ENCODE data around the gene AUH. TPM values are rescaled to one million over a fixed set of nuclear protein-coding genes. Genes with fewer than 3 reads are reported as not detected.

AUH gene
- total RNA-seq, 2 donors from 2014 or later = 30.4 to 36.0 TPM

DNA sequence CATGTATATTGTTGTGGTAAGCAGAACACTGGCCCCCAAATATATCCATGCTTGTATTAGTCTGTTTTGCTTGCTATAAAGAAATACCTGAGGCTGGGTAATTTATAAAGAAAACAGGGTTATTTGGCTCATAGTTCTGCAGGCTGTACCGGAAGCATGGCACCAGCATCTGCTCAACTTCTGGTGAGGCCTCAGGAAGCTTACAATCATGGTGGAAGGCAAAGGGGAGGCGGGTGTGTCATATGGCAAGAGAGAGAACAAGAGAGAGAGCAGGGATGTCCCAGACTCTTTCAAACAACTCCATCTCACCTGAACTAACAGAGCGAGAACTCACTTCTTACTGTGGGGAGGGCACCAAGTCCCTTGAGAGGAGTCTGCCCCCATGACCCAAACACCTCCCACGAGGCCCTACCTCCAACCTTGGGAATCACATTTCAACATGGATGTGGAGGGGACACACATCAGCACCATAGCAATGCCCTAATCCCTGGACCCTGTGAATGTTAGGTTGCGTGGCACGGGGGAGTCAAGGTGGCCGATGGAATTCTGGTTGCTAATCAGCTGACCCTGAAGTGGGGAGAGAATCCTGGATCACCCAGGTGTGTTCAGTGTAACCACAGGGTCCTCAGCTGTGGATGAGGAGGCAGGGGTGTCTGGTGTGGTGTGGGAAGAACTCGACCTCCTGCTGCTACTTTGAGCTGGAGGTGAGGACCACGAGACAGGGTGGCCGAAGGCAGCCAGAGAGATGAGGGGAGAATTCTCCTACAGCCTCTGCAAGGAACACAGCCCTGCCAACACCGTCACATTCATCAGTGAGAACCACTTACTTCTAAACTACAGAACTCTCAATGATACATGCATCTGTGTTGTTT lies 172.8 kb downstream of the AUH start:
- no peak for DNase-seq
- no peak for ATAC-seq
- intact Hi-C loops (cut with DNase I, micrococcal nuclease) = no loop called here

DNA sequence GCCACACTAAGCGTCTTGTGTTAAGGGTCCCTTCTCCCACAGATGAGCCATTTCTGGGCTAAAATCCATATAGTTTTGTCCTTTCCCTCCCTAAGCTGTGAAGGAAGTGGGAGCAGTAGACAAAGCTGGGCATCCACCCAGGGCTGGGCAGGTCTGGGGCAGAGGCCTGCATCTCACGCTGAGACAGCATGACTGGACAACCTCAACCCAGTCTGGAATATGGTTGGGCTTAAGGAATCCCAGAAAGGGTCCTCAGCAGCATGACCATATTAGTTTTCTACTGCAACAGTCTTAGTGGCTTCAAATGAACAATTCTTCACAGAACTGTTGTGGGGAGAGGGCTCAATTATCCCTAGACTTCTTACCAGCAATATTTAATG lies 173.8 kb downstream of the AUH start:
- ATAC-seq (peak; percentile 31), DNase-seq (no peak)
- intact Hi-C loops (cut with DNase I, micrococcal nuclease) = no loop called here

DNA sequence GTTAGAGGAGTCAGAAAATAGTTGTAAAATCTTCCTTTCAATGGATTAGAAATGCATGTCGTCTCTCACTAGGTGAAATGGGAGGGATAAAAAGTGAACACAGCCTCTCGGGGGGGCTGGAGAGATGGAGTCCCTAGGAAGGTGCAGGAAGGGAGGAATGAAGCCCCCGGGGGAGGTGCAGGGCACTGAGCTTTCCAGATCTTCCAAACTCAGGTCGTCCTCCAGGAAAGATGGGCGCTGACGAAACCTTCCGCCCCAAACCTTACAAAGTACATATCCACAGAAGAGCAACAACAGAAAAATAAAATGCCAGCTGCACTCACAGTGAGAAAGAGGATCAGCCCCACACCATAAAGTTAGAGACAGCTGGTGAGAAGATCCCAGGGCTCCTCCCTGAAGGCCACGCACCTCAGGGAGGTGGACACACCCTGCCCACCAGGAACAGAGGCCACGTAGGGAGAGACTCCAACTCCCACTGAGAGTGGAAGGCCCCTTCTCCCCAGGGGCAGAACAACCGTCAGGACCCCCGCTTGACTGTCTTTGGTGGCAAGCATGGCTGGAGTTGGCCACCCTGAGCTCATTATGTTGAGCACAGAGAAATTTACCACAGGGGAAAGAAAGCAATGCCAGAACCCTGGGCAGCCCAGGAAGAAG lies 174.3 kb downstream of the AUH start:
- intact Hi-C loops (cut with DNase I, micrococcal nuclease) = no loop called here
- ATAC-seq (peak; percentile 55), DNase-seq (no peak)

DNA sequence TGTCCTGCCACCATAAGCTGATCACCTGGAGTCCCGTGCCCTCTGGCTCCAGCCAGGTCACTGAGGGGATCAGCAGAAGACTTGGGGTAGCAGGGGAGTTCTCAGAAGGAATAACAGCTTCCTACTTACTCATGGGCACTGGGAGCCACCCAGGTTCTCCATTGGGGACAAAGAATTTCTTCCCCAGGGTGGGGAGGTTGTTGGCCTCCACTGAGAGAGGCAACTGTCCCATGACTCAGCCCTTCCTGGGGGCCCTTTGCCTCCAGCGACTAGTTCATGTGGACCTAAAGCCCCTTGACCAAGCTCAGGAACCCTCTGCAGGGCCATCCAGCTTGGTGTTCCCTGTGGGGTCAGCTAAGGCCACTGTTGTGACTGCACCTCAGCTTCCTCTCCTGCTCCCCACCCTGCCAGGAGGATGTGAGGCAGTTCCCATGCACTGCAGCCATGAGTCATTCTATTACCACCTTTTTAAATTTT lies 175.0 kb downstream of the AUH start:
- intact Hi-C loops (cut with DNase I, micrococcal nuclease) = no loop called here
- no peak for DNase-seq
- ATAC-seq = peak; percentile 33

DNA sequence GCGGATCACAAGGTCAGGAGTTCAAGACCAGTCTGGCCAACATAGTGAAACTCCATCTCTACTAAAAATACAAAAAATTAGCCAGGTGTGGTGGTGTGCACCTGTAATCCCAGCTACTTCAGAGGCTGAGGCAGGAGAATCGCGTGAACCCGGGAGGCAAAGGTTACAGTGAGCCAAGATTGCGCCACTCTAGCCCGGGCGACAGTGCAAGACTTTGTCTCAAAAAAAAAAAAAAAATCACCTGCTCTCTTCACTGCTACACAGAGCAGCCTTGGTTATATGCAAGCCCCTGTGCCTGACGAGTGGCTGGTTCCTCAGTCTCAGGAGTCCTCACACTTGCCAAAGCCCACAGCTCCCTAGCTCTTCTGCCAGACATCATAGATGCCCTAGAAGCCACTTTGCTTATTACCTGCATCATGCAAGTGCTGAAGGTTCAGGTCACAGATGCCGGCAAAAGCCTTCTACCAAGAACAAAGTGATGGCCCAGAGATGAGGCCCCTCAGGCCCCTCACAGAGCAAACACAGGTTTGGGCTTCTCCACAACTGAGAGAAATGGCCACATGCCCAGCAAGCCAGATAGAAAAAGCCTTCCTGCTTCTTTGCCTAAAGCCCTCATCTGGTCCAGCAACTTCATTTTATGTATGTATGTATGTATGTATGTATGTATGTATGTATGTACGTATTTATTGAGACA lies 176.4 kb downstream of the AUH start:
- ATAC-seq (no peak), DNase-seq (no peak)
- intact Hi-C loops (cut with DNase I, micrococcal nuclease) = no loop called here

DNA sequence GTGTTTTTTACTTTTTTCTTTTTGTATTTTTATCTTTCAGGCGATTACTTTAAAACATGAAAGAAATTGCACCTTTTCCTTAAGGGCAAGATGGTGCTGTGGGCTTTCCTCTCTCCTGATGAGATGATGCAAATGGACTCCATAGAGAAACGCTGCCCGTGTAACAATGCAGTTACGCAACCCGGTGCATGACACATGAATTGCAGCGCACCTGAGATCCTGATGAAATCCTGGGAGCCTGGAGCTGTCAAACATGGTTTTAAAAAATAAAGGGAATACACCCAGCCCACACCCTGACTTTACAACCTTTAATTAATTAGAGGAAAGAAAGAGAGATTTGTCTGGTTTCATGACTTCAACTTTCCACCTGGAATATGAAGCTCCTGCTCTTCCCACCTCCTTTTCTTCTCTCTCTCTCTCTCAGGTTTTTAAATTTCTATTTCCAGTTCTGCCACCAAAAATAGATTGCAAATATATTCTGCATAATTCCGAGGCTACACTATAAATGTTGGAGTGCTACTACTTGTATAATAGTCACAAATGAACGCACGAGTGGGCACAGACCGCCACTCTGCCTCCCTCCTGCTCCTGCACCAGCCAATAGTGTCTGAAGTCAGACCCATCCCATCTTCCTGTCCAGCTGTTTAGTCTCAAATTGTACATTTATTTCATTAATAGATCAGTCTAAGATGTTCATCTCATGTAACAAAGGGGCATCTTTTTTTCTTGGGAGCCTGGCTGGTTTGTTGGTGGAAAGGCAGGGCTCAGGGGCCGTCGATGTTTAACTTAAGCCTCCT lies 179.1 kb downstream of the AUH start:
- intact Hi-C loops (cut with DNase I, micrococcal nuclease) = no loop called here
- ATAC-seq = peak; percentile 36
- DNase-seq = no peak

DNA sequence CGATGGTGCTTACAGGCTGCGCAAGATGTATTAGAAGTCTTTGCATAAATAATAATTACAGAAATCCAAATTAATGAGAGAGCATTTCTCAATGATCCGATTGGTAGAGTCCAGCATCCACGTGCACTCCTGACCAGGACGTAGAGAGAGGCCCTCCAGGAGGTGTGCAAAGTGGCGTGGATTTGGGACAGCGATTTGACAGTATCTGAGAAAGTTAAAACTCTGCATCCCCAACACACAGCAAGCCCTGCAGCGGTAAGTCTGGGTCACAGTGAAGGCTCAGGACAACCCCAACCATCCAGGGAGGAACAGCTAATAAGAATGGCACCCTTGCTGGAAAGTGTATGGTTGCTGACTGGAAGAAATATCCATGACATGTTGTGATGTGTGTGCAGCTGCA lies 180.2 kb downstream of the AUH start:
- DNase-seq = no peak

DNA sequence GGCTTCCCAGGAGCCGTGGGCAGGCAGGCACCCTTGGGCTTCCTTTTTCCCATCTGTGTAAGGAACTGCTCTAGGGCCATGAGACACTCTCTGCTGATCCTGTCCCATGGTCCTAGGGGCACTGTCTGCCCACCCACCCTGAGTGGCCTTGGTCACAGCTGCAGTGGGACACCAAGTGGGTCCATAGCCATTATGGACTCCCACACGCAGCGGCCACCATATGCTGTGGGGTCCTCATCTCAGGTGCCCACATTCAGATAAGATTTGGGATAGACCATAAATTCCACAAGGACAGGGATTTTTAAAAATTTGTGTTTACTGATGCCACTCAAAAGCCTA lies 180.8 kb downstream of the AUH start:
- ATAC-seq = no peak
- intact Hi-C loops (cut with DNase I, micrococcal nuclease) = no loop called here
- no peak for DNase-seq

More for the DNA sequence above, 180.2 kb downstream of the AUH start:
- intact Hi-C loops (cut with DNase I, micrococcal nuclease) = no loop called here
- ATAC-seq = no peak

DNA sequence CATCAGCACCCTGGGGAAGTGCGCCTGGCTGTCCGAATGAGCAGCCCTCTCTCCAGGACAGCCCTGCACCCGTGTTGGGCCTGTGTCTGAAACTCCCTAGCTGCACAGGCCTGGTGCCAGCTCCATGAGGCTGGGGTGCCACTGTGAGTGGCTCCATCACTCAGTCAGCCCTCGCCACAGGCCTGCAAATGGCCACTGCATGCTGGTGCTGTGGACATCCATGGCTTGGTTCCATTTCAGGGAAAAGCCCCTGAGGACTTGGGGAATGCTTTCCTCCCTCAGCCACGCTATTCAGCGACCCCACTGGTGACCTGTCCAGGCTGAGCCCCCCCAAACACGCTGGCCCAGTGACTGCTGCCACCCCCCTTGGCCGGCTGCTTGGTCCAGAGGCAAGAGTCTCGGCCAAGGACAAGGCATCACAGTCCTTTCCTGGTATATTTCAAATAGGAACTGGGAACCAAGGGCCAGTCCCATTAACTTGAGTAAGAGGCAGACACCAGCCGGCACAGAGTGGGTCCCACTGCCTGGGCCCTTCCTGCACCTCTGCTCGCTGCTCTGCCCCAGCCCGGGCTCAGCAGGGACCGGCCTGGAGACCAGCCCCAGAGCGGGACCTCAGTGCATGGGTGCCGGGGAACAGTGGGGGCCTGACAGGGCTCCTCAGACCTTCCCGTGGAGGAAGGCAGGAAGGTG lies 181.3 kb downstream of the AUH start:
- intact Hi-C loops (cut with DNase I, micrococcal nuclease) = no loop called here
- ATAC-seq = no peak
- no peak for DNase-seq

DNA sequence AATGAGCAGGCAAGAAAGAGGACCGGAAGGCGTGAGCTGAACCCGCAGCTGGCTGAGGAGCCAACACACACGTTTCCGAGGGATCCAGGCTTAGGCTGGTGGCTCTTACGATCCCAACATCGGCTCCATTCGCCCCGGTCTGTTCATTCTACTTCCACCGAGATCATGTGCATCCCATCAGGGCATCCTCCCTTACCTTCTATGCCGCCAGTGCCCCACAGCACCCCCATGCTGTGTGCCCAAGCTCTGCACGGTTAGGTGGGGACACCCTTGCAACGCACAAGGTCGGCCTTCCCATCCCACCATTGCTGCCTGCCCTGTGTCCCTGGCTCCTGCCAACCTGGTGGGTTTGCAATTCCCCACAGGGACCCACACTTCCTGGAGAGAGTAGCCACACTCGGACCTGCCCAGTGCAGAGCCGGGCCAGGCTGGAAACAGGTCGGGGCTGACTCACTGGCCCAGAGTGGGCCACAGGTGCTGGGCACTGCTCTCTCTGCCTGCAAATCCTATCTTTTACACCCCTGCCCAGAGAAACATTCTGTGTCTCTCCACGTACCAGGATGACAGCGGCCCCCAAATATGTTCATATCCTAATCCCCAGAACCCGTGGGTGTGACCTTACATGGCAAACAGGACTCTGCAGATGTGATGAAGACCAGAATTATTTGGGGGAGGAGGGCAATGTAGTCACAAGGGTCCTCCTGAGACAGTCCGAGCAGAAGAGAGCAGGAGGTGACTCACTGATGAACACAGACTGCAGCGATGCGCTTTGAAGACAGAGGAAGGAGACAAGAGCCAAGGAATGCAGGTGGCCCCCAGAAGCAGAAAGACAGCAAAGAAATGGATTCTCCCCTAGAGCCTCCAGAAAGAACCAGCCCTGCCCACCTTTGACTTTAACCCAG lies 182.2 kb downstream of the AUH start:
- intact Hi-C loops (cut with DNase I, micrococcal nuclease) = no loop called here
- DNase-seq = no peak
- ATAC-seq = no peak

DNA sequence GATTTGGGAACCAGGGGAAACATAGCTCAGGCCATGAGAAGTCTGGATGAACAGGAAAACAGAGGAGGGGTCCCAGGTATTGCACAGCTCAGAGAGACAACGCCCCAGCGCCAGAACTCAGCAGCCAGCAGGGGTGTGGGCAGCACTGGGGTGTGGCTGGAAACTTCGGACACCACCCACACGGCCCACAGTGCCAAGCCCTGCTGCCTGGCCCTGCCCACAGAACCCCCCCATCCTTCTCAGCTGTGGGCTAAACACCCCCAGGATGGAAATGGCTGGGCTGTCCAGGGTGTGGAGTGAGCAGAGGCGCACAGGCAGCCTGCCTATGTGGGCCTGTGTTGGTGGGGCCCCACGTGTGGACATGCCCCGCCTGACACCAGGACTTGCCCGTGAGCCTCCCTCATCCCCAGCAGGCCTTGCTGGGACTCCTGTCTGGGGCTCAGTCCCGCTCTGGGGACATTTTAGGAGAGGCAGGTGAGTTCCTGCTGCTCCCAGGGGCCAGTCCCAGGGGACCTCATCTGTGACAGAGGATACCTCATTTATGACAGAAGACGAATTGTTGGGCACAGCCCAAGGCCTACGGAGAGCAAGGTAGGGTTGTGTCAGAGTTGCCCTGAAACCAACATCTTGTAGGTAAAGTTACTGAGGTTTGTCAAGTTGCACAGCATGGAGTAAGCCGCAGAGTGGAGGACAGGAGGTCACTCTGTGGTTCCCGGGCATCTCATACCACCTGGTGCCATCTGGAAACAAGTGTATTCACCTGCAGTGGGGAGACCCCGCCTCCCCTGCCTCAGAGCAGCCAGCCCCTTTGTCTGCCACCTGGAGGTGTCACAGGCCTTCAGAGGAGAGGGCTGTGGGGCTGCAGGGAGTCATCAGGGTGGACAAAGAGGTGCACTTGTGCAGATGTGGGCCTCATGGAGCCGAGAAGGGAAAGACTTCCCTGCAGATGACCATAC lies 183.2 kb downstream of the AUH start:
- ATAC-seq (peak; percentile 79), DNase-seq (no peak)
- intact Hi-C loops (cut with DNase I, micrococcal nuclease) = no loop called here

DNA sequence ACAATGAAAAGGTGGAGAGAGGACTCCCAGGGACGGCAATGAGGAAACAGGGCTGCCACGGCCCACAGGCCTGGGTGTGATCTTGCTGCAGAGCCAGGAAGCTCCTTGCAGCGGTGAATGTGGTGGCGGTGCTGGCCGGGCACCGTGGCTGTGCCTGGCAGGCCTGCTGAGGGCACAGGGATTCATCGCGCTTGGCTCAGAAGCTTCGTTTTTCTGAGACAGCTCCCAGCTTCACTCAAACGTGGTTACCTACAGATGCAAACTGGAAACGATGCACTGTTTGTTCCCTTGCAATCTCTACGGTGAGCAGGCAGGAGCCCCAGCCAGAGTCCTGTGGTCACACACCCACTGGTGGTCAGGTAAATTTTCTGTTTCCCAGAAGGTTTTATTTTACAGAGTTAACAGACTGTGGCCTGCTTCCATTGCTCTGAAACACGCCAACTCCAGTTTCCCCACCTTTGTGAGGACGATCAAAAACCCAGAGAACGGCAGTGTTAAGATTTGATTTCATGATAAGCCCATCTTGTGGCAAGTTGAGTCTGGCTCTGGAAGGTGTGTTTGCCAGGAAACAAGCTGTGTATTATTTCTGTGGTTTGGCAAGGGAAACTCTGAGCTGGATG lies 183.9 kb downstream of the AUH start:
- ATAC-seq (peak; percentile 91), DNase-seq (peak; percentile 49 to 54)
- intact Hi-C loops (cut with DNase I, micrococcal nuclease) = no loop called here

DNA sequence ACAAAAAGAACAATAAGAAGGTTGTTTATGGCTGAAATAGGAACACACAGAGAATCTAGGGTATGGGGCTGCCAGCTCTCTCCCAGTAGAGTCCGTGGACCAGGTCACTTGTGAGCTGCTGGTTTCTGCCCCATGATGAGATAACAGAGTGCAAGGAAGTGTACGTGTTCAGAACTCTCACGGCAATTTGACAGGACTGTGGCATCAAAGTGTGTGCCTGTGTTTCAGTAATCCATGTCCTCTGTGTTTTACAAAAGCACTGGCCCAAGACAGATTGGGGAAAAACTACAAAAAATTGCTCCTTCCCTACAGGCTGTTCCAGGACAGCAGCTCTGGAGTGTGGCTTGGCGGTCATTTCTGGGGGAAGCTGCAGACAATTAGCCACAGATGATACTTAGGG lies 184.6 kb downstream of the AUH start:
- no peak for ATAC-seq
- DNase-seq = no peak
- intact Hi-C loops (cut with DNase I, micrococcal nuclease) = no loop called here

DNA sequence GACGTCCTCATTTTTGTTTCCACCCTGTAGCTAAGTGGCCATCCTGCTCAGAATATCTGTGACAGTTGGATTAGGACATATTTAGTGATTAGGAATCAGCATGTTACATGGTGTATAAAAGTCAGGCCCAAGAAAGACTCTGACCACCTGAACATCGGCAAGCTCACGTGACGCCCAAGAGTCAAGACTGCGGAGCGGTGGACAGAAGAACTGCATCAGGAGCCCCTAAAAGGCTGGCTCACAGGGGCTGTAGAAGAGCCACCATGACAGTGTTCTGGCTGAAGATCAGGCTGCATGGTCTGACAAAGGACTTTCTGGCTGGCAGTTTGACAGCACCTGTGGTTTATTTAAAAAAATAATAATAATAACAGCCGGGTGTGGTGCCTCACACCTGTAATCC lies 185.3 kb downstream of the AUH start:
- no peak for DNase-seq
- intact Hi-C loops (cut with DNase I, micrococcal nuclease) = no loop called here
- no peak for ATAC-seq

DNA sequence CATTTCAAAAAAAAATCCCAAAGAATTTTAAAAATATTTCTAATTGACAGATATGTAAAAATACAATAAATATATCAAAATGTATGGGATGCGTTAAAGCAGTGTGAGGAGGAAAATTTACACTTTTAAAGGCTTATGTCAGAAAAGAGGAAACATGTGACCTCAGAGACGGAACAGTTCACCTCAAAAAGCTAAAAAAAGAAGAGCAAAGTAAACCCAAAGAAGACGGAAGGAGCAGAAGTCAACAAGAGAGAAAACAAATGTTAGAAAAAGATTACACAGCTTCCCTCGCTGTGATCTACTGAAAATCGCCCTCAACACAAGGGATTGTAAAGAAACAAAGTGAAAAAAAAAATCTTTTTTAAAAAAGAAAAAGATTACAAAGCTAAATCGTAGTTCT lies 186.9 kb downstream of the AUH start:
- intact Hi-C loops (cut with DNase I, micrococcal nuclease) = no loop called here

DNA sequence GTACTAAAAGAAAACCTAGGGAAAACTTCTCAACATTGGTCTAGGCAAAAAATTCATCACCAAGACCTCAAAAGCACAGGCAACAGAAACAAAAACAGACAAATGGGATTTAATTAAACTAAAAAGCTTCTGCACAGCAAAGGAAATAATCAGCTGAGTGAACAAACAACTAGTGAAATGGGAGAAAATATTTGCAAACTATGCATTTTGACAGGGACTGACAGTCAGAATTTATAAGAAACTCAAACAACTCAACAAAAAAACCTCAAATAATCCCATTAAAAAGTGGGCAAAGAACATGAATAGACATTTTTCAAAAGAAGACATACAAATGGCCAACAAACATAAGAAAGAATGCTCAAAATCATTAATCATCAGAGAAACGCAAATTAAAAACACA lies 189.4 kb downstream of the AUH start:
- DNase-seq (no peak), ATAC-seq (no peak)
- intact Hi-C loops (cut with DNase I, micrococcal nuclease) = no loop called here

More for the DNA sequence above, 186.9 kb downstream of the AUH start:
- ATAC-seq (no peak), DNase-seq (no peak)
